PC-9 (cell line): ENCODE measurements around the gene TRIP10.

Experiments used
- CTCF ChIP-seq: fragments of 200-600 bp; sonication (generic); conservative IDR thresholded peaks from 2 replicates; pipeline ENCODE4 v1.6.1; 2017; ENCODE audit warnings: mixed run types, antibody characterized with exemption, mild to moderate bottlenecking, moderate library complexity
- EZH2 ChIP-seq: fragments of 200-600 bp; sonication (generic); IDR thresholded peaks from 2 replicates; pipeline ENCODE4 v1.8.0; 2017; ENCODE audit warnings: antibody characterized with exemption, low read depth

DNA sequence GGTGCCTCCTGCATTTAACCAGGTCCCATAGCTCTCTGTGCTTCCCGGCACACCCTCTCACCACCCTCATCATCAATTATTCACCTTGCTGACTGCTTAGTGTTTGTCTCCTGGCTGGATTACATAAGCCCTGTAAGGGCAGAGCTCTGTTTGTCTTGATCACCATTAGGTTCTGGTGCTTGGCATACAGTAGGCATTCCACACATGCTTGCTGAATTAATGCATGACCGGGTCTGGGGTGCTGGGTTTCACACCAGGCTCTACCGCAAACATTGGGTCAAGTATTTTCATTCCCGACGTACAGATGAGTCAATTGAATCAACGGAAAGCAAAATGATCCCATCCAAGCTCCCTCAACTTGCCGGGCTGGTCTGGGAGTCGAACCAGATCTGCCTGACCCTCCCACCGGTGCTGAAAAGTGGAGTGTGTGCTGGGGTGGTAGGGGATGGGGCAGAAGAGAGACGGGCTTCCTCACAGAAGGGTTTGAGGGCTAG is 61.6 kb downstream of the TRIP10 start:
- no peak for TF ChIP-seq EZH2
- TF ChIP-seq CTCF, result no peak
